Ishikawa (cell line): ENCODE measurements around the gene ZNF234.

Experiments used
- CEBPB ChIP-seq: IDR thresholded peaks from 2 replicates; pipeline ENCODE4 v1.6.1; 2012
- CREB1 ChIP-seq: IDR thresholded peaks from 2 replicates; pipeline ENCODE4 v1.6.1; 2012; ENCODE audit warnings: low read depth
- EGR1 ChIP-seq: IDR thresholded peaks from 2 replicates; pipeline ENCODE4 v1.6.1; 2012
- EP300 ChIP-seq: IDR thresholded peaks from 2 replicates; pipeline ENCODE4 v1.6.1; 2012; ENCODE audit warnings: borderline replicate concordance
- FOXM1 ChIP-seq: IDR thresholded peaks from 2 replicates; pipeline ENCODE4 v1.6.1; 2012; ENCODE audit warnings: low read depth, borderline replicate concordance
- MAX ChIP-seq: IDR thresholded peaks from 2 replicates; pipeline ENCODE4 v1.6.1; 2012
- NFIC ChIP-seq: IDR thresholded peaks from 2 replicates; pipeline ENCODE4 v1.6.1; 2012
- RAD21 ChIP-seq: IDR thresholded peaks from 2 replicates; pipeline ENCODE4 v1.6.1; 2012; ENCODE audit warnings: low read depth
- REST ChIP-seq: IDR thresholded peaks from 2 replicates; pipeline ENCODE4 v1.6.1; 2012; ENCODE audit warnings: low read depth, mild to moderate bottlenecking
- TAF1 ChIP-seq: IDR thresholded peaks from 2 replicates; pipeline ENCODE4 v1.6.1; 2012; ENCODE audit warnings: low read depth, mild to moderate bottlenecking
- TCF12 ChIP-seq: IDR thresholded peaks from 2 replicates; pipeline ENCODE4 v1.6.1; 2012; ENCODE audit warnings: low read depth
- TEAD4 ChIP-seq: IDR thresholded peaks from 2 replicates; pipeline ENCODE4 v1.6.1; 2012
- USF1 ChIP-seq: IDR thresholded peaks from 2 replicates; pipeline ENCODE4 v1.6.1; 2012
- YY1 ChIP-seq: IDR thresholded peaks from 2 replicates; pipeline ENCODE4 v1.6.1; 2012; ENCODE audit warnings: low read depth
- ZBTB7A ChIP-seq: IDR thresholded peaks from 2 replicates; pipeline ENCODE4 v1.6.1; 2012; ENCODE audit warnings: low read depth

The ZNF234 gene

DNA sequence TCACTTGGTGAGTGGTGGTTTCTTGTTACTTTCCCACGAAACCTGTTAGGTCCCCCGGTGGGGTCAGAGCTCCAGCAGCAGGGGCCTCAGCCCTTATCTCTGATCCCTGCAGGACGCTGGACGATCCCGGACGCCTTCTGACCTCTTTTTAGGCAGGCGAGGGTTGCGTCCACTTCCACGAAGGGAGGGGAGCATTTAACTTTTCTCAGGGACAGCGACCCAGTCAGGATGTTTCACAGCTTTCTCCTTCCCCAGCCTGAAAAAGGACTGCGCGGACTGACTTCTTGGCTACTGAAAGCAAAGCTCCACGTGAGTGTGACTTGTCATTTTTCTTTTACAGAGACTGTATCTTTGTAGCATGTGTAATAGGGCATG is 692 bp downstream of the ZNF234 start:
- no peak for TF ChIP-seq EGR1
- no peak for TF ChIP-seq CEBPB
- TF ChIP-seq USF1: no peak
- no peak for TF ChIP-seq ZBTB7A
- no peak for TF ChIP-seq YY1
- no peak for TF ChIP-seq TAF1
- TF ChIP-seq REST: no peak
- no peak for TF ChIP-seq NFIC
- no peak for TF ChIP-seq TCF12

- no peak for TF ChIP-seq EGR1
- TF ChIP-seq TEAD4: no peak
Measured at GRCh38 chr19:44149776-44150175, 8.4 kb downstream of the ZNF234 start.

DNA sequence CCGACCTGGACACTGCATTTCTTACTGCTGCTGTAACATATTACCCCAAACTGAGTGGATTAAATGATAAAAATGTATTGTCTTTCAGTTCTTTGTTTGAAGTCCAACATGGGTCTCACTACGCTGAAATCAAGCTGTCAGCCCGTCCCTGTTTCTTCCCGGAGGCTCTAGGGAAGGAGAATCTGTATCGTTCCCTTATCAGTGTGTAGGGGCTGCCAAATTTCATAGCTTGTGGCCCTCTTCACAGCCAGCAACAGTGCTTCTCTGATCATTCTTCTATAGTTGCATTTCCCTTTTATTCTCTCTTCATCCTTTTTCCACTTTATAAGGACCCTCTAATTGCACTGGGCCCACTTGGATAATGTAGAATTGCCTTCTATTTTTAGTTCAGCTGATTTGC is 10.1 kb downstream of the ZNF234 start:
- TF ChIP-seq USF1 (no peak), TCF12 (no peak), TEAD4 (no peak), CREB1 (no peak), NFIC (no peak), CEBPB (no peak), EP300 (no peak), RAD21 (no peak), REST (no peak), YY1 (no peak), TAF1 (no peak), EGR1 (no peak), MAX (no peak), FOXM1 (no peak), ZBTB7A (no peak)

- TF ChIP-seq CEBPB (no peak), RAD21 (no peak), EP300 (no peak), USF1 (no peak), ZBTB7A (no peak), FOXM1 (no peak)
Measured at GRCh38 chr19:44156475-44156874, 15.1 kb downstream of the ZNF234 start.

DNA sequence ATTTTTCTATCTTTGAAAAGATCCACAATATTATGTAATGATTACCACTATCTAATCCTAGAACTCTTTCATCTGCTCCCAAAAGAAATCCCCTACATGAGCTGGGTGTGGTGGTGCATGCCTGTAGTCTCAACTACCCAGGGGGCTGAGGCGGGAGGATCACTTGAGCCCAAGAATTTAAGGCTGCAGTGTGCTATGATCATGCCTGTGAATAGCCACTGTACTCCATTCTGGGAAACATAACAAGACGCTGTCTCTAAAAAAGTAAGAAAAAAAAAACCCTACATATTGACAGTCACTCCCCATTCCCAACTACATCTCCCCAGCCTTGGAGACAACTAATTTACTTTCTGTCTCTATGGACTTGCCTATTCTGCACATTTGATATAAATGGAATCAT is 22.4 kb downstream of the ZNF234 start:
- TF ChIP-seq MAX (no peak), REST (no peak), TEAD4 (no peak), EP300 (no peak), TCF12 (no peak), FOXM1 (no peak)
